ENCODE measurements around the gene SLC19A1.

DNA sequence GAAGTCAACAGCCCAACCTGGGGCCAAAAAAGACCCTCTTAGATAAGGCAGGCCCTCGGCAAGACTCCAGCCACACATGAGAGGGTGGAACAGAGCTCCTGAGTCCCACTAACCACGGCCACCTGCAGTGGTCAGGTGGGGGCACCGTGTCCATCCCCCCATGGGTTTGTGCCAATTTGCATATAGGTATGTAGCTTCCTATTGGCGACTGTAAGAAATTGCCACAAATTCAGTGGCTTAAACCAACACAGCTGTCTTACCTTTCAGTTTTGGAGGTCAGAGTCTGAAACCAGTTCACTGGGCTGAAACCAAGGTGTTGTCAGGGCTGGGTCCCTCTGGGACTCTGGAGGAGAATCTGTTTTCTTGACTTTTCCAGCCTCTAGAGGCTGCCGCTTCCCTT lies 77.9 kb downstream of the SLC19A1 start:
- TF ChIP-seq, protein P1, sequence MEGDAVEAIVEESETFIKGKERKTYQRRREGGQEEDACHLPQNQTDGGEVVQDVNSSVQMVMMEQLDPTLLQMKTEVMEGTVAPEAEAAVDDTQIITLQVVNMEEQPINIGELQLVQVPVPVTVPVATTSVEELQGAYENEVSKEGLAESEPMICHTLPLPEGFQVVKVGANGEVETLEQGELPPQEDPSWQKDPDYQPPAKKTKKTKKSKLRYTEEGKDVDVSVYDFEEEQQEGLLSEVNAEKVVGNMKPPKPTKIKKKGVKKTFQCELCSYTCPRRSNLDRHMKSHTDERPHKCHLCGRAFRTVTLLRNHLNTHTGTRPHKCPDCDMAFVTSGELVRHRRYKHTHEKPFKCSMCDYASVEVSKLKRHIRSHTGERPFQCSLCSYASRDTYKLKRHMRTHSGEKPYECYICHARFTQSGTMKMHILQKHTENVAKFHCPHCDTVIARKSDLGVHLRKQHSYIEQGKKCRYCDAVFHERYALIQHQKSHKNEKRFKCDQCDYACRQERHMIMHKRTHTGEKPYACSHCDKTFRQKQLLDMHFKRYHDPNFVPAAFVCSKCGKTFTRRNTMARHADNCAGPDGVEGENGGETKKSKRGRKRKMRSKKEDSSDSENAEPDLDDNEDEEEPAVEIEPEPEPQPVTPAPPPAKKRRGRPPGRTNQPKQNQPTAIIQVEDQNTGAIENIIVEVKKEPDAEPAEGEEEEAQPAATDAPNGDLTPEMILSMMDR (IDR thresholded peaks at IDR 0.05; ENCODE audit: borderline replicate concordance, extremely low read depth, low read length, poor library complexity, severe bottlenecking) = no peak
- TF ChIP-seq EZH2 (IDR thresholded peaks at IDR 0.05; ENCODE audit: borderline replicate concordance, low read depth, low read length, severe bottlenecking) = no peak
